GM23338 (cell line): ENCODE results near the gene APCDD1L. TPM values are rescaled to one million over a fixed set of nuclear protein-coding genes. Genes with fewer than 3 reads are reported as not detected.

Experiments
- ATAC-seq: fragments of 200-7000 bp; cut with Tn5 transposase; 3 replicates; pipeline ENCODE4 v1.9.1; 2020
- DNase-seq: peaks from one replicate; pipeline ENCODE4 v3.0.0-alpha.2; 2015; ENCODE audit warnings: low spot score
- H2AFZ ChIP-seq: fragments of 200-600 bp; sonication (generic); 2 replicates; pipeline ENCODE4 v1.8.0; 2016; ENCODE audit warnings: antibody characterized with exemption, mild to moderate bottlenecking, moderate library complexity
- H3F3A ChIP-seq: fragments of 200-600 bp; sonication (generic); replicated peaks from 2 replicates; pipeline ENCODE4 v1.8.0; 2017; ENCODE audit warnings: antibody characterized with exemption, mixed run types, low read depth
- H3K27ac ChIP-seq: fragments of 200-600 bp; sonication (generic); 2 replicates; pipeline ENCODE4 v1.6.1; 2016; ENCODE audit warnings: low read depth
- H3K27me3 ChIP-seq: fragments of 200-600 bp; sonication (generic); 2 replicates; pipeline ENCODE4 v1.8.0; 2016; ENCODE audit warnings: mild to moderate bottlenecking, mixed run types, moderate library complexity; ENCODE audit not compliant: insufficient read depth
- H3K36me3 ChIP-seq: fragments of 200-600 bp; sonication (generic); 2 replicates; pipeline ENCODE4 v1.8.0; 2016; ENCODE audit warnings: mild to moderate bottlenecking; ENCODE audit not compliant: insufficient read depth
- H3K4me1 ChIP-seq: fragments of 200-600 bp; sonication (generic); 2 replicates; pipeline ENCODE4 v1.8.0; 2016; ENCODE audit warnings: mild to moderate bottlenecking, moderate library complexity; ENCODE audit not compliant: insufficient read depth
- H3K4me2 ChIP-seq: fragments of 200-600 bp; sonication (generic); 2 replicates; pipeline ENCODE4 v1.7.1; 2017; ENCODE audit warnings: mixed run types
- H3K4me3 ChIP-seq: fragments of 200-600 bp; sonication (generic); 2 replicates; pipeline ENCODE4 v1.6.1; 2016; ENCODE audit warnings: mixed run types
- H3K79me2 ChIP-seq: fragments of 200-600 bp; sonication (generic); replicated peaks from 2 replicates; pipeline ENCODE4 v1.8.0; 2017; ENCODE audit warnings: mild to moderate bottlenecking; ENCODE audit not compliant: insufficient read depth
- H3K9me2 ChIP-seq: fragments of 200-600 bp; sonication (generic); 2 replicates; pipeline ENCODE4 v1.8.0; 2017; ENCODE audit not compliant: insufficient read depth
- H4K20me1 ChIP-seq: fragments of 200-600 bp; sonication (generic); replicated peaks from 2 replicates; pipeline ENCODE4 v1.8.0; 2017; ENCODE audit warnings: mild to moderate bottlenecking; ENCODE audit not compliant: insufficient read depth
- H3K27ac Mint-ChIP-seq: 2 replicates; pipeline ENCODE4 v1.8.0; 2020; ENCODE audit warnings: inconsistent platforms, mild to moderate bottlenecking, moderate library complexity, mixed read lengths
- H3K27me3 Mint-ChIP-seq: 3 replicates; pipeline ENCODE4 v1.8.0; 2022; ENCODE audit warnings: low read depth, mild to moderate bottlenecking, moderate library complexity, mixed read lengths, inconsistent platforms; ENCODE audit not compliant: insufficient read depth, poor library complexity
- H3K36me3 Mint-ChIP-seq: 3 replicates; pipeline ENCODE4 v1.8.0; 2021; ENCODE audit warnings: low read depth, mild to moderate bottlenecking, inconsistent platforms, moderate library complexity, mixed read lengths
- H3K4me1 Mint-ChIP-seq: 3 replicates; pipeline ENCODE4 v1.8.0; 2020; ENCODE audit warnings: mild to moderate bottlenecking, inconsistent platforms, mixed read lengths
- H3K4me3 Mint-ChIP-seq: 3 replicates; pipeline ENCODE4 v1.8.0; 2021; ENCODE audit warnings: moderate library complexity, mild to moderate bottlenecking, inconsistent platforms, mixed read lengths
- H3K9me3 Mint-ChIP-seq: 3 replicates; pipeline ENCODE4 v1.8.0; 2020; ENCODE audit warnings: moderate library complexity, mild to moderate bottlenecking, inconsistent platforms, mixed read lengths
- CREB1 ChIP-seq: fragments of 250-450 bp; sonication (Bioruptor Pico); IDR thresholded peaks from 2 replicates; pipeline ENCODE4 v1.5.0; 2020; ENCODE audit warnings: low read depth, mild to moderate bottlenecking, moderate library complexity
- EZH2 ChIP-seq: fragments of 200-600 bp; sonication (generic); IDR thresholded peaks from one replicate; pipeline ENCODE4 v1.8.0; 2017; ENCODE audit warnings: antibody characterized with exemption, mild to moderate bottlenecking, low read depth; ENCODE audit not compliant: unreplicated experiment
- EZH2phosphoT487 ChIP-seq: fragments of 200-600 bp; sonication (generic); IDR thresholded peaks from one replicate; pipeline ENCODE4 v1.8.1; 2018; ENCODE audit warnings: antibody characterized with exemption; ENCODE audit not compliant: unreplicated experiment
- JUNB ChIP-seq: IDR thresholded peaks from one replicate; pipeline ENCODE4 v1.6.1; 2016; ENCODE audit warnings: antibody characterized with exemption; ENCODE audit not compliant: unreplicated experiment
- POLR2AphosphoS5 ChIP-seq: IDR thresholded peaks from 2 replicates; pipeline ENCODE4 v1.6.1; 2016; ENCODE audit warnings: antibody characterized with exemption, low read depth
- STAT1 ChIP-seq: IDR thresholded peaks from one replicate; pipeline ENCODE4 v1.6.1; 2016; ENCODE audit warnings: antibody characterized with exemption; ENCODE audit not compliant: unreplicated experiment
- ZNF331 ChIP-seq: fragments of 250-450 bp; sonication (Bioruptor Pico); IDR thresholded peaks from 2 replicates; pipeline ENCODE4 v1.5.0; 2020; ENCODE audit warnings: low read depth, mild to moderate bottlenecking, moderate library complexity
- polyA plus RNA-seq: library from polyadenylated mRNA; unstranded; fragments of >200 nt; fragmentation: Nextera tagmentation; extraction: Ambion mirVana; gene quantifications from 2 replicates; pipeline ENCODE4 v1.2.1, GENCODE V29; 2016
- total RNA-seq: library from RNA; depleted of rRNA; stranded (reverse); fragments of >200 nt; shearing (Covaris generic); gene quantifications from 2 replicates; pipeline ENCODE4 v1.2.3, GENCODE V29; 2014
- TF ChIP-seq, protein P1 (sequence below): IDR thresholded peaks from 2 replicates; pipeline ENCODE4 v1.6.1; 2016; ENCODE audit warnings: antibody characterized with exemption
- TF ChIP-seq, protein P2 (sequence below), 2 experiments: fragments of 200-600 bp in 1 of 2; sonication (generic) in 1 of 2; conservative IDR thresholded peaks; 2 replicates each; pipeline versions ENCODE4 v1.5.1 to v1.6.1; 2016 to 2017; ENCODE audit warnings: antibody characterized with exemption in 2 of 2, low read depth in 2 of 2, mild to moderate bottlenecking in 2 of 2, moderate library complexity in 1 of 2
- TF ChIP-seq, protein P3 (sequence below): fragments of 250-450 bp; sonication (Bioruptor Pico); IDR thresholded peaks from 2 replicates; pipeline ENCODE4 v1.5.0; 2020; ENCODE audit warnings: mild to moderate bottlenecking, moderate library complexity

The APCDD1L gene
- total and polyA plus RNA-seq, 2 experiments from 2014 or later, result 1.8 to 4.6 TPM

DNA sequence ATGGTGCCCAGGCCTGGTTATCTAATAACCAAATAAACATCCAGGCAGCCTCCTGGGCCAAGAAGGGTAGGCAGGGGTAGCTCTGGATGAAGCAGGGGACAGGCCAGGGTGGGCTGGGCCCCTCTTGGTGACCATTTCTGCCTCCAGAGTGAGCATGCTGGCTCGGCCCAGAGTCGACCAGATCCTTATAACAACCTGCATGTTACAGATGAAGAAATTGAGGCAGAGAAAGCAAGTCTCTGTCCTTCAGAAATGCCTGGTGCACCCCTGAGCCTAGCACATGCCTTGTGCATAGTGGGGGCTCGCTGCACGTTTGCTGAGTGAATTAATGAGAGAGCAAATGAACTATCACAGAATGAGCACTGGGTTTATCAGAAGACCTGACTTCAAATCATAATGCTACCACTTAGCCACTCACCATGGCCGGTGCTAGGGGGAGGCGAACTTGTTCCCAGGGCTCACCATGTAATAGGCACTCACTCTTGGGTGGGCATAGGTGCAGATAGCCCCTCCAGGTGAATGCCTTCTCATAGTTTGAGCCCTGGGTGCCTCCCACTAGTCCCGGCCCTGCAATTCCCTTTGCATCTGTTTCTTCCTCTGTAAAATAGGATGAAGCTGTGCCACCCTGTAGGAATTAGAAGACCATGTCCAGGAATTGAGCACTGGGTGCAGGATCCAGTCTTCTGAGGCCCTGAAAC, 3.8 kb upstream of the APCDD1L start:
- peaks cover 5% of the 10 kb centered on the region; the same call in 1 of the 2 replicates for H3F3A ChIP-seq
- no peak overlapping the region for H2AFZ ChIP-seq
- H4K20me1 ChIP-seq, result no peaks in the 10 kb centered on the region
- H3K9me3 Mint-ChIP-seq, result peaks cover 3% of the 10 kb centered on the region; the same call in 2 of the 3 replicates
- no peak for ATAC-seq
- no peak overlapping the region for H3K4me2 ChIP-seq
- H3K4me3 Mint-ChIP-seq, result no peak overlapping the region
- peaks cover 24% of the 10 kb centered on the region for H3K4me1 ChIP-seq
- H3K36me3 Mint-ChIP-seq, result peaks cover 4% of the 10 kb centered on the region; the same call in 1 of the 3 replicates
- DNase-seq, result no peak
- peaks cover 23% of the 10 kb centered on the region for H3K27me3 Mint-ChIP-seq
- no peak overlapping the region for H3K4me3 ChIP-seq
- H3K79me2 ChIP-seq, result no peaks in the 10 kb centered on the region
- no peak overlapping the region for H3K27ac ChIP-seq
- peaks cover 27% of the 10 kb centered on the region for H3K27me3 ChIP-seq
- H3K4me1 Mint-ChIP-seq, result peaks cover 22% of the 10 kb centered on the region
- no peaks in the 10 kb centered on the region; the same call in 1 of the 2 replicates for H3K9me2 ChIP-seq
- H3K36me3 ChIP-seq, result no peaks in the 10 kb centered on the region
- TF ChIP-seq, protein P1, sequence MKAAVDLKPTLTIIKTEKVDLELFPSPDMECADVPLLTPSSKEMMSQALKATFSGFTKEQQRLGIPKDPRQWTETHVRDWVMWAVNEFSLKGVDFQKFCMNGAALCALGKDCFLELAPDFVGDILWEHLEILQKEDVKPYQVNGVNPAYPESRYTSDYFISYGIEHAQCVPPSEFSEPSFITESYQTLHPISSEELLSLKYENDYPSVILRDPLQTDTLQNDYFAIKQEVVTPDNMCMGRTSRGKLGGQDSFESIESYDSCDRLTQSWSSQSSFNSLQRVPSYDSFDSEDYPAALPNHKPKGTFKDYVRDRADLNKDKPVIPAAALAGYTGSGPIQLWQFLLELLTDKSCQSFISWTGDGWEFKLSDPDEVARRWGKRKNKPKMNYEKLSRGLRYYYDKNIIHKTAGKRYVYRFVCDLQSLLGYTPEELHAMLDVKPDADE, result no peak
- no peak for TF ChIP-seq EZH2
- TF ChIP-seq POLR2AphosphoS5, result no peak
- no peak for TF ChIP-seq STAT1
- TF ChIP-seq EZH2phosphoT487, result no peak
- TF ChIP-seq JUNB, result no peak
- TF ChIP-seq, protein P2, sequence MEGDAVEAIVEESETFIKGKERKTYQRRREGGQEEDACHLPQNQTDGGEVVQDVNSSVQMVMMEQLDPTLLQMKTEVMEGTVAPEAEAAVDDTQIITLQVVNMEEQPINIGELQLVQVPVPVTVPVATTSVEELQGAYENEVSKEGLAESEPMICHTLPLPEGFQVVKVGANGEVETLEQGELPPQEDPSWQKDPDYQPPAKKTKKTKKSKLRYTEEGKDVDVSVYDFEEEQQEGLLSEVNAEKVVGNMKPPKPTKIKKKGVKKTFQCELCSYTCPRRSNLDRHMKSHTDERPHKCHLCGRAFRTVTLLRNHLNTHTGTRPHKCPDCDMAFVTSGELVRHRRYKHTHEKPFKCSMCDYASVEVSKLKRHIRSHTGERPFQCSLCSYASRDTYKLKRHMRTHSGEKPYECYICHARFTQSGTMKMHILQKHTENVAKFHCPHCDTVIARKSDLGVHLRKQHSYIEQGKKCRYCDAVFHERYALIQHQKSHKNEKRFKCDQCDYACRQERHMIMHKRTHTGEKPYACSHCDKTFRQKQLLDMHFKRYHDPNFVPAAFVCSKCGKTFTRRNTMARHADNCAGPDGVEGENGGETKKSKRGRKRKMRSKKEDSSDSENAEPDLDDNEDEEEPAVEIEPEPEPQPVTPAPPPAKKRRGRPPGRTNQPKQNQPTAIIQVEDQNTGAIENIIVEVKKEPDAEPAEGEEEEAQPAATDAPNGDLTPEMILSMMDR (conservative IDR thresholded peaks at IDR 0.05; ENCODE audit: low read depth in 2 of 2), result no peak
- TF ChIP-seq CREB1 (CRISPR knock-in tag), result no peak
- no peak overlapping the region for H3K27ac Mint-ChIP-seq

DNA sequence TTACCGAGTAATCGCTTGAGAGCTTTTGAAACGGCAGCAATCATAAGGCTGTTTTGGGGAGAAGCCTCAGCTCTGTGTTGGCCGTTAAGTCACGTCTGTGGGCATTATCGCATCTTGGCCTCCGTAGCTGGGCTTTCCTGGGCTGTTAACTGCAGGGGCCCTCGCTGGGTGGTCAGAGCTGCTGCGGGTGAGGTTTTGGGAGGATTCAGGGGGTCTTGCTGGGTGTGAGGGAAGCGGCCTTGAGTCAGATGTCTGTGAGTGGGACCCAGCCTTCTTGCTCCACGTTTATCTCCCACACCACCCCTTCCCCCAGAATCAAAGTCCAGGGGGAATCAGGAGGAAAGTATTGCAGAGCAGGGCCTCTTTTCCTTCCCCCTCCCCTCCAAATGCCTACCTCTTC, 3.2 kb upstream of the APCDD1L start:
- Histone ChIP-seq H3K79me2 (no peaks in the 10 kb centered on the region), H3K4me2 (no peak overlapping the region), H3K36me3 (no peaks in the 10 kb centered on the region), H2AFZ (no peak overlapping the region), H3K9me2 (no peaks in the 10 kb centered on the region; the same call in 1 of the 2 replicates), H3K4me3 (no peak overlapping the region), H3K27ac (no peak overlapping the region), H4K20me1 (no peaks in the 10 kb centered on the region), H3K4me1 (peaks cover 23% of the 10 kb centered on the region), H3K27me3 (peaks cover 33% of the 10 kb centered on the region), H3F3A (peaks cover 5% of the 10 kb centered on the region; the same call in 1 of the 2 replicates)
- no peak for ATAC-seq
- Mint-ChIP-seq H3K9me3 (peaks cover 2% of the 10 kb centered on the region; the same call in 1 of the 3 replicates), H3K4me3 (no peak overlapping the region), H3K27me3 (peaks cover 29% of the 10 kb centered on the region), H3K36me3 (no peaks in the 10 kb centered on the region), H3K4me1 (peaks cover 17% of the 10 kb centered on the region), H3K27ac (no peak overlapping the region)
- DNase-seq, result no peak
- TF ChIP-seq ZNF331 (no peak), EZH2phosphoT487 (no peak)
- TF ChIP-seq, protein P2 (conservative IDR thresholded peaks at IDR 0.05; ENCODE audit: low read depth in 2 of 2), result no peak
- TF ChIP-seq, protein P3, sequence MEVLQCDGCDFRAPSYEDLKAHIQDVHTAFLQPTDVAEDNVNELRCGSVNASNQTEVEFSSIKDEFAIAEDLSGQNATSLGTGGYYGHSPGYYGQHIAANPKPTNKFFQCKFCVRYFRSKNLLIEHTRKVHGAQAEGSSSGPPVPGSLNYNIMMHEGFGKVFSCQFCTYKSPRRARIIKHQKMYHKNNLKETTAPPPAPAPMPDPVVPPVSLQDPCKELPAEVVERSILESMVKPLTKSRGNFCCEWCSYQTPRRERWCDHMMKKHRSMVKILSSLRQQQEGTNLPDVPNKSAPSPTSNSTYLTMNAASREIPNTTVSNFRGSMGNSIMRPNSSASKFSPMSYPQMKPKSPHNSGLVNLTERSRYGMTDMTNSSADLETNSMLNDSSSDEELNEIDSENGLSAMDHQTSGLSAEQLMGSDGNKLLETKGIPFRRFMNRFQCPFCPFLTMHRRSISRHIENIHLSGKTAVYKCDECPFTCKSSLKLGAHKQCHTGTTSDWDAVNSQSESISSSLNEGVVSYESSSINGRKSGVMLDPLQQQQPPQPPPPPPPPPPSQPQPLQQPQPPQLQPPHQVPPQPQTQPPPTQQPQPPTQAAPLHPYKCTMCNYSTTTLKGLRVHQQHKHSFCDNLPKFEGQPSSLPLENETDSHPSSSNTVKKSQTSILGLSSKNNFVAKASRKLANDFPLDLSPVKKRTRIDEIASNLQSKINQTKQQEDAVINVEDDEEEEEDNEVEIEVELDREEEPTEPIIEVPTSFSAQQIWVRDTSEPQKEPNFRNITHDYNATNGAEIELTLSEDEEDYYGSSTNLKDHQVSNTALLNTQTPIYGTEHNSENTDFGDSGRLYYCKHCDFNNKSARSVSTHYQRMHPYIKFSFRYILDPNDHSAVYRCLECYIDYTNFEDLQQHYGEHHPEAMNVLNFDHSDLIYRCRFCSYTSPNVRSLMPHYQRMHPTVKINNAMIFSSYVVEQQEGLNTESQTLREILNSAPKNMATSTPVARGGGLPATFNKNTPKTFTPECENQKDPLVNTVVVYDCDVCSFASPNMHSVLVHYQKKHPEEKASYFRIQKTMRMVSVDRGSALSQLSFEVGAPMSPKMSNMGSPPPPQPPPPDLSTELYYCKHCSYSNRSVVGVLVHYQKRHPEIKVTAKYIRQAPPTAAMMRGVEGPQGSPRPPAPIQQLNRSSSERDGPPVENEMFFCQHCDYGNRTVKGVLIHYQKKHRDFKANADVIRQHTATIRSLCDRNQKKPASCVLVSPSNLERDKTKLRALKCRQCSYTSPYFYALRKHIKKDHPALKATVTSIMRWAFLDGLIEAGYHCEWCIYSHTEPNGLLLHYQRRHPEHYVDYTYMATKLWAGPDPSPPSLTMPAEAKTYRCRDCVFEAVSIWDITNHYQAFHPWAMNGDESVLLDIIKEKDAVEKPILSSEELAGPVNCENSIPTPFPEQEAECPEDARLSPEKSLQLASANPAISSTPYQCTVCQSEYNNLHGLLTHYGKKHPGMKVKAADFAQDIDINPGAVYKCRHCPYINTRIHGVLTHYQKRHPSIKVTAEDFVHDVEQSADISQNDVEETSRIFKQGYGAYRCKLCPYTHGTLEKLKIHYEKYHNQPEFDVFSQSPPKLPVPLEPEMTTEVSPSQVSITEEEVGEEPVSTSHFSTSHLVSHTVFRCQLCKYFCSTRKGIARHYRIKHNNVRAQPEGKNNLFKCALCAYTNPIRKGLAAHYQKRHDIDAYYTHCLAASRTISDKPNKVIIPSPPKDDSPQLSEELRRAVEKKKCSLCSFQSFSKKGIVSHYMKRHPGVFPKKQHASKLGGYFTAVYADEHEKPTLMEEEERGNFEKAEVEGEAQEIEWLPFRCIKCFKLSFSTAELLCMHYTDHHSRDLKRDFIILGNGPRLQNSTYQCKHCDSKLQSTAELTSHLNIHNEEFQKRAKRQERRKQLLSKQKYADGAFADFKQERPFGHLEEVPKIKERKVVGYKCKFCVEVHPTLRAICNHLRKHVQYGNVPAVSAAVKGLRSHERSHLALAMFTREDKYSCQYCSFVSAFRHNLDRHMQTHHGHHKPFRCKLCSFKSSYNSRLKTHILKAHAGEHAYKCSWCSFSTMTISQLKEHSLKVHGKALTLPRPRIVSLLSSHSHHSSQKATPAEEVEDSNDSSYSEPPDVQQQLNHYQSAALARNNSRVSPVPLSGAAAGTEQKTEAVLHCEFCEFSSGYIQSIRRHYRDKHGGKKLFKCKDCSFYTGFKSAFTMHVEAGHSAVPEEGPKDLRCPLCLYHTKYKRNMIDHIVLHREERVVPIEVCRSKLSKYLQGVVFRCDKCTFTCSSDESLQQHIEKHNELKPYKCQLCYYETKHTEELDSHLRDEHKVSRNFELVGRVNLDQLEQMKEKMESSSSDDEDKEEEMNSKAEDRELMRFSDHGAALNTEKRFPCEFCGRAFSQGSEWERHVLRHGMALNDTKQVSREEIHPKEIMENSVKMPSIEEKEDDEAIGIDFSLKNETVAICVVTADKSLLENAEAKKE (CRISPR knock-in tag), result no peak
